Ramos (cell line): ENCODE data around the gene TGFBR3L.
"Not testable (repeated sequence)": the region's sequence is repeated elsewhere in the genome, so short reads cannot be mapped to it uniquely, and the experiment has no call there.

ENCODE experiments used
- in situ Hi-C: fragments of 300-500 bp; cut with MboI; formaldehyde crosslinking; loops from one replicate; pipeline ENCODE4 v1.14.3; 2022; ENCODE audit warnings: low sequenced_read_pairs; ENCODE audit not compliant: unreplicated experiment

The TGFBR3L gene

GRCh38 chr19:7926021-7926726, 11.5 kb downstream of the TGFBR3L start, which contains the start of gene CTXN1:
TSS of gene CTXN1 (minus strand) at chr19:7926135. CDS start at chr19:7925538, 597 bp downstream.
- in situ Hi-C loops: no loop called here

GRCh38 chr19:7926727-7927604, 12.3 kb downstream of the TGFBR3L start:
- in situ Hi-C loops: no loop called here

GRCh38 chr19:7927605-7928333, 13.1 kb downstream of the TGFBR3L start:
- in situ Hi-C loops: no loop called here

- in situ Hi-C loops: no loop called here
These were observed 13.7 kb downstream of the TGFBR3L start for GRCh38 chr19:7928334-7928706.

- in situ Hi-C loops: no loop called here
These were observed 14.4 kb downstream of the TGFBR3L start for GRCh38 chr19:7928741-7929701.

- in situ Hi-C loops: not testable (repeated sequence)
These were observed 15.4 kb downstream of the TGFBR3L start for GRCh38 chr19:7930030-7930429.

- in situ Hi-C loops: no loop called here
These were observed 16.1 kb downstream of the TGFBR3L start for GRCh38 chr19:7930765-7931164.

- in situ Hi-C loops: no loop called here
These were observed 16.8 kb downstream of the TGFBR3L start for GRCh38 chr19:7931221-7932061.

- in situ Hi-C loops: no loop called here
These were observed 17.8 kb downstream of the TGFBR3L start for GRCh38 chr19:7932276-7932929.

- in situ Hi-C loops: no loop called here
These were observed 18.3 kb downstream of the TGFBR3L start for GRCh38 chr19:7932930-7933300.

GRCh38 chr19:7933411-7933810, 18.8 kb downstream of the TGFBR3L start:
- in situ Hi-C loops: no loop called here

GRCh38 chr19:7933828-7934725, 19.4 kb downstream of the TGFBR3L start:
- in situ Hi-C loops: no loop called here

- in situ Hi-C loops: no loop called here
These were observed 20.1 kb downstream of the TGFBR3L start for GRCh38 chr19:7934766-7935165.

GRCh38 chr19:7940841-7941240, 26.2 kb downstream of the TGFBR3L start:
- in situ Hi-C loops: no loop called here

- in situ Hi-C loops: no loop called here
These were observed 27.4 kb downstream of the TGFBR3L start for GRCh38 chr19:7941895-7942596.

GRCh38 chr19:7942981-7943443, 28.4 kb downstream of the TGFBR3L start:
- in situ Hi-C loops: no loop called here
